Measurements from ENCODE around the gene HSD11B1.

Gene HSD11B1

GRCh38 chr1:209727286-209727685 lies 22.6 kb downstream of the HSD11B1 start:
- DNase-seq (ENCODE audit: low spot score): no peak

GRCh38 chr1:209727785-209728184 lies 23.1 kb downstream of the HSD11B1 start:
- no peak for DNase-seq (ENCODE audit: low spot score)

- peak; percentile 80 for DNase-seq (ENCODE audit: low spot score)
Measured at GRCh38 chr1:209728466-209728865, 23.8 kb downstream of the HSD11B1 start.

- DNase-seq (ENCODE audit: low spot score): no peak
Measured at GRCh38 chr1:209729436-209729835, 24.8 kb downstream of the HSD11B1 start.

- DNase-seq (ENCODE audit: low spot score): no peak
Measured at GRCh38 chr1:209732725-209733124, 28.1 kb downstream of the HSD11B1 start.

- peak; percentile 47 for DNase-seq (ENCODE audit: low spot score)
Measured at GRCh38 chr1:209733409-209734192, 29.0 kb downstream of the HSD11B1 start.

- DNase-seq (ENCODE audit: low spot score): no peak
Measured at GRCh38 chr1:209736490-209737117, 32.0 kb downstream of the HSD11B1 start.

- no peak for DNase-seq (ENCODE audit: low spot score)
Measured at GRCh38 chr1:209737118-209737505, 32.5 kb downstream of the HSD11B1 start.

- DNase-seq (ENCODE audit: low spot score): no peak
Measured at GRCh38 chr1:209738270-209738669, 33.6 kb downstream of the HSD11B1 start.

GRCh38 chr1:209741193-209741592 lies 36.5 kb downstream of the HSD11B1 start:
- no peak for DNase-seq (ENCODE audit: low spot score)

- DNase-seq (ENCODE audit: low spot score): no peak
Measured at GRCh38 chr1:209741889-209742288, 37.2 kb downstream of the HSD11B1 start.

GRCh38 chr1:209742409-209743144 lies 37.9 kb downstream of the HSD11B1 start:
- DNase-seq (ENCODE audit: low spot score): peak; percentile 49

GRCh38 chr1:209743145-209743482 lies 38.5 kb downstream of the HSD11B1 start:
- DNase-seq (ENCODE audit: low spot score): peak; percentile 57

- no peak for DNase-seq (ENCODE audit: low spot score)
Measured at GRCh38 chr1:209746451-209747165, 42.0 kb downstream of the HSD11B1 start.

GRCh38 chr1:209747580-209748262 lies 43.1 kb downstream of the HSD11B1 start:
- DNase-seq (ENCODE audit: low spot score): peak; percentile 89

GRCh38 chr1:209748620-209749019 lies 44.0 kb downstream of the HSD11B1 start:
- DNase-seq (ENCODE audit: low spot score): no peak

- no peak for DNase-seq (ENCODE audit: low spot score)
Measured at GRCh38 chr1:209749205-209749604, 44.6 kb downstream of the HSD11B1 start.

- no peak for DNase-seq (ENCODE audit: low spot score)
Measured at GRCh38 chr1:209749670-209750323, 45.2 kb downstream of the HSD11B1 start.

- no peak for DNase-seq (ENCODE audit: low spot score)
Measured at GRCh38 chr1:209751627-209752231, 47.1 kb downstream of the HSD11B1 start.

GRCh38 chr1:209752890-209753289 lies 48.2 kb downstream of the HSD11B1 start:
- DNase-seq (ENCODE audit: low spot score): no peak

- no peak for DNase-seq (ENCODE audit: low spot score)
Measured at GRCh38 chr1:209755256-209755655, 50.6 kb downstream of the HSD11B1 start.
